KBM-7 (cell line): ENCODE results near the gene TCERG1.
"Not testable (repeated sequence)": the region's sequence is repeated elsewhere in the genome, so short reads cannot be mapped to it uniquely, and the experiment has no call there.

Experiments
- DNase-seq: peaks from one replicate; pipeline ENCODE4 v3.0.0-alpha.2; 2015
- in situ Hi-C: fragments of 300-500 bp; cut with MboI; formaldehyde crosslinking; loops from 2 replicates; pipeline ENCODE4 v1.14.3; 2020; ENCODE audit warnings: low sequenced_read_pairs, low pct_unique_long_range_greater_than_20kb, mixed read lengths

Gene TCERG1

DNA sequence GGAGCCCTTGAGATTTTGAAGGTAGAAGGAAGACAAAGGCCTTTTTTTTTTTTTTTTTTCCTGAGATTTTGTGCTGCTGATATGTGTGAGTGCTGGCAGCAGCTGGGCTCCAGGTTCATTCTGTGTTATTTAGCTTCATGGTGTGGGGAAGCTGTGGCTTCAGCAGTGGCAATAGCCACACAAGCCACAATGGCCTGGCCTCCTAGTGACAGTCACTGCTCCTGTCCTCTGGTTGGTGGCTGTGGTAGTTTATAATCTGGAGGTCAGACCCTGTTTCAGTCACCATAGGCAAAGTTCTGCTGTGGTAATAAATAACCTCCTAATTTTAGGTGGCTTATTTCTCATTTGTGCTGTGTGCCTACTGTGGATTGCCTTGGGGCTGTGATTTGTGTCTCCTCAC is 97.1 kb downstream of the TCERG1 start:
- in situ Hi-C loops: loop anchor here (10.0 to 25.0 kb wide), 2 partner anchors 421 to 643 kb away; no protein-coding TSS in a partner anchor
- no peak for DNase-seq

DNA sequence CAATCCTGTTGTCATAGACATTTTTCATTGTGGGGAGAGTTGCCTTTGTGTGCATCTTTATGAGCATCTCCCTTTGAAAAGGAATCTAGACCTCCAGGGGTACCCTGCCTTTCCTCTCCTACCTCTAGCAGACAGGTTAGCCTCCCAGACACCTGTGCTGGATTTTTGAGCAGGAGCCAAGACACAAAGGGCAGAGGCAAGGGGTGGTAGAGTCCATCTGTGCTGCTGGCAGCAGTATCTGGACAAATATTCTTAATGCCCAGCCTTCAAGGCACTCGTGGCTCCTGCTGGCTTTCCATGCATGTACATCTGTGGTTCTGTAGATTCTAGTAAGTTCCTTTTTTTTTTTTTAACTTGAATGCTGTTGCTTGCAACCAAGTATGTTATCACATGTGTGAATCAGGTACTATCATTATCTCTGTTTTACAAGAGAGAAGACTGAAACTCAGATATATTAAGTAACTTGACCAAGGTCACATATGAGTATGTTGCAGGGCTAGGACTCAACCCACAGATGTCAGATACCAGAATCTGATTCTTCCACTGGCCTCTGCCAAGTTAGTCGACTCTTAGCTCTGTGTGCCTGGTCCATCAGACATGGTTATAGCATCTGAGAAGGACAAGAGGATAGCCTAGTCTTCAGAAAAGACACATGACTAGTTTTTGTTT is 101.8 kb downstream of the TCERG1 start:
- in situ Hi-C loops: loop anchor here (10.0 to 25.0 kb wide), 2 partner anchors 416 to 638 kb away; no protein-coding TSS in a partner anchor
- no peak for DNase-seq

DNA sequence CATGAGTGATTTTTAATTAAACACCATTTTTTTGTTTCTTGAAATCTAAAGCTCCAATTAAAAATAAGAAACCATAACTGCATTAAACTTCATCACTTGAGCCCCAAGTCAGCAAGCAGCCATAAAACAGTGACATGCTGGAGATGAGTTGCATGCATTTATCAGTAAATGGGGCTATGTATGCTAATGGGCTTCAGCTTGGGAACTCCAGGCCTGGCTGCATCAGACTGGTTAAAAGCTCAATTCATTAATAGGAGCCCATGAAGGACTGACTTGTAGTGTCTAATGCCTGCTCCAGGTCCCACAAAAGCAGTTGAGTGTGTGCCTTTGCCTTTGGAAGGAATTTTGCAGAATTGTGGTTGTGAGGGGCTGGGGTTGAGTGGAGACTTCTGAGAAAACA is 102.5 kb downstream of the TCERG1 start:
- in situ Hi-C loops: loop anchor here (10.0 to 25.0 kb wide), 2 partner anchors 415 to 638 kb away; no protein-coding TSS in a partner anchor
- no peak for DNase-seq

DNA sequence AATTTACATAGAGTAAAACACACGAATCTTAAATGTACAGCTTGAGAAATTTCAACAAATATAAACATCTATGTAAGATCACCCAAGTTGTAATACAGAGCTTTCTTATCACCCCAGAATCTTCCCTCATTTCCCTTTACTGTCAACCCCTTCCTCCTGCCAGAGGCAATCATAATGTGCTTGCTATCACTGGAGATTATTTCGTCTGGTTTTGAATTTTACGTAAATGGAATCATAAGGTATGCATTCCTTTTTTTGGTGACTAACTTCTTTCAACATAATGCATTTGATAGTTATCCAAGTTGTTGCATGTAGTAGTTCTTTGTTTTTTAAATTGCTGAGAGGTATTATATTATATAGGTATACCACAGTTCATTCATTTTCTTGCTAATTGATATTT is 106.3 kb downstream of the TCERG1 start:
- in situ Hi-C loops: no loop called here
- DNase-seq: no peak

DNA sequence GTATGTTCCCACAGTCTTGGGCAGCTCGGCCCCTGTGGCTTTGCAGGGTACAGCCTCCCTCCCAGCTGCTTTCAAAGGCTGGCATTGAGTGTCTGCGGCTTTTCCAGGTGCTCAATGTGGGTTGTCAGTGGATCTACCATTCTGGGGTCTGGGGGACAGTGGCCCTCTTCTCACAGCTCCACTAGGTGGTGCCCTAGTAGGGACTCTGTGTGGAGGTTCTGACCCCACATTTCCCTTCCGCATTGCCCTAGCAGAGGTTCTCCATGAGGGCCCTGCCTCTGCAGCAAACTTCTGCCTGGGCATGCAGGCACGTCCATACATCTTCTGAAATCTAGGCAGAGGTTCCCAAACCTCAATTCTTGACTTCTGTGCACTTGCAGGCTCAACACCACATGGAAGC is 109.8 kb downstream of the TCERG1 start:
- in situ Hi-C loops, DNase-seq: not testable (repeated sequence)

DNA sequence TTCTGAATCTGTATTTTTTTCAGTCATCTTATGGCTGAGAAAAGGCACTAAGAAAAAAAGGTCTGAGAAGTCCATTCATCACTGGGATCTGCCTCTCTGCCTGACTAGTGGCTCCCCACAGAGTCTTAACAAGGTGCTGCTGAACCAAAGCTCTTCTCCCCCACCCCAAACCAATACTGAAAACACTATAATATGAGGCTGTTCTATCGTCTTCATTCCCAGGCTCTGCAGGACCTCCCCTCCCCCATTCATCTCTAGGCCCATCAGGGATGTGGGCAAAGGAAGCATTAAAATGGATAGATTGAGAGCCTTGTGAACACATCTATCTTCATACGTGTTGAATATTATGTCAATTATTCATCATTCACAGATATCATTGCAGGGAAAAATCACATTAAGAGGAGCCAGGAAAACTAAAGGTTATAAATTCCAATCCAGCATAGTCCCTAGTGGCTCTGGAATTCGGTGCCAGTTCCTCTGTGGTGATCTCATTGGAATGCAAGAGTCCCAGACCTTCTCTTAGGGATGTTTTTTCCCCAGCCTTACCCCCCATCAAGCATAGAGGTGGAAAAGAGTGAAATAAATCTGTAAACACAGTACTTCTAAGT is 113.2 kb downstream of the TCERG1 start:
- in situ Hi-C loops: no loop called here
- no peak for DNase-seq
